Astrocyte of the spinal cord (primary cell): ENCODE data around the gene COL6A1.
"Not testable (repeated sequence)": the region's sequence is repeated elsewhere in the genome, so short reads cannot be mapped to it uniquely, and the experiment has no call there.

ENCODE experiments used
- DNase-seq: peaks from one replicate; pipeline ENCODE4 v3.0.0; 2011; ENCODE audit warnings: low read depth, low spot score
- H3K4me3 ChIP-seq: 2 replicates; pipeline ENCODE4 v1.5.1; 2011; ENCODE audit warnings: low read depth, mild to moderate bottlenecking, low read length, moderate library complexity
- in situ Hi-C: cut with HindIII; loops from 2 replicates; pipeline ENCODE4 v1.10.0; 2017; ENCODE audit warnings: low sequenced_read_pairs
- TF ChIP-seq, protein P1 (sequence below): IDR thresholded peaks from 2 replicates; pipeline ENCODE4 v1.5.1; 2012; ENCODE audit warnings: low read depth, mild to moderate bottlenecking, low read length, inconsistent platforms

COL6A1 gene

DNA sequence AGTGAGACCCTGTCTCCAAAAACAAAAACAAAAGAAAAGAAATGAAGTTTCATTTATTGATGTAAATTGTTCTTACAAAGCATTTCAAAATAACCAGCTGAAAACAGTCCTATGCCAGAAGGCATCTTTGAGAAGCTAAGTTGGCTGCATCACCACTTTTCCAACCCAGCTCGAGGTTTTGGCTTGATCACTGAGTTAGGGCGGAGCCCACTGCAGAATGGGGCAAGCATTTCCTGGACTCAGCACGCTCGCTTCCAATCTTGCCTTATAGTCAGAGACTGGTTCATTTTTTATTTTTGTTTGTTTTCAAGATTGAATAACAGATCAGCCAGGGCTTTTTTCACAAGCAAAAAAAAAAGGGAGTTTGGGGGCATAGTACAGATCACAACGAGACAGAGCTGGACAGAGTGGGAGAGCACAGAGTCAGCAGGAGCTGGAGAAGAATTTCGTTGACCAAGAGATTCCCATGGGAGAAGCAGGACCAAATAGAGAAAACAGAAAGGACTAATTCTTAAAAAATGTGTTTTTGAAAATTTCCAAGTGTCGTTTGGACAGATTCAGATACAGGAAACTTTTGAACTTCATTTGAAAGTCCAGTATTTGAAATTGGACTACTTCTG is 23.5 kb upstream of the COL6A1 start:
- no peak for DNase-seq
- in situ Hi-C loops, result no loop called here
- TF ChIP-seq, protein P1, sequence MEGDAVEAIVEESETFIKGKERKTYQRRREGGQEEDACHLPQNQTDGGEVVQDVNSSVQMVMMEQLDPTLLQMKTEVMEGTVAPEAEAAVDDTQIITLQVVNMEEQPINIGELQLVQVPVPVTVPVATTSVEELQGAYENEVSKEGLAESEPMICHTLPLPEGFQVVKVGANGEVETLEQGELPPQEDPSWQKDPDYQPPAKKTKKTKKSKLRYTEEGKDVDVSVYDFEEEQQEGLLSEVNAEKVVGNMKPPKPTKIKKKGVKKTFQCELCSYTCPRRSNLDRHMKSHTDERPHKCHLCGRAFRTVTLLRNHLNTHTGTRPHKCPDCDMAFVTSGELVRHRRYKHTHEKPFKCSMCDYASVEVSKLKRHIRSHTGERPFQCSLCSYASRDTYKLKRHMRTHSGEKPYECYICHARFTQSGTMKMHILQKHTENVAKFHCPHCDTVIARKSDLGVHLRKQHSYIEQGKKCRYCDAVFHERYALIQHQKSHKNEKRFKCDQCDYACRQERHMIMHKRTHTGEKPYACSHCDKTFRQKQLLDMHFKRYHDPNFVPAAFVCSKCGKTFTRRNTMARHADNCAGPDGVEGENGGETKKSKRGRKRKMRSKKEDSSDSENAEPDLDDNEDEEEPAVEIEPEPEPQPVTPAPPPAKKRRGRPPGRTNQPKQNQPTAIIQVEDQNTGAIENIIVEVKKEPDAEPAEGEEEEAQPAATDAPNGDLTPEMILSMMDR, result no peak
- no peak overlapping the region for H3K4me3 ChIP-seq

DNA sequence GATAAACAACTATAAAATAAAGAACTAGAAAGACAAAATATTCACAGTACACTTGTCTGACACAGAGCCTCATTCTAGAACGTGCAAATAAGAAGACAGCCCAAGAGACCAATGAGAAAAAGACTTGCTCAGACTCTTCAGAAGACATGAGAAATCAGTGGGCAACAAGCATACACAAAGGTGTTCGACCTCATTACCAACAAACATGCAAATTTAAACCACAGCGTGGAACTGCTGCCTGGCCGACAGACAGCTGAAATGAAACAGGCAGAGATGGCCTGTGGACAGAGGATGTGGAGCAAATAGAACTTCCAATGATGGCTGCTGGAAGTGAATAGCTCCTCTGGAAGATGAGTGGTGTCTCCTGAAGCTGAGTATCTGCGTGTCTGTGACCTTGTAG is 22.4 kb upstream of the COL6A1 start:
- no peak for DNase-seq
- TF ChIP-seq, protein P1, result no peak
- no peak overlapping the region for H3K4me3 ChIP-seq
- in situ Hi-C loops, result no loop called here

DNA sequence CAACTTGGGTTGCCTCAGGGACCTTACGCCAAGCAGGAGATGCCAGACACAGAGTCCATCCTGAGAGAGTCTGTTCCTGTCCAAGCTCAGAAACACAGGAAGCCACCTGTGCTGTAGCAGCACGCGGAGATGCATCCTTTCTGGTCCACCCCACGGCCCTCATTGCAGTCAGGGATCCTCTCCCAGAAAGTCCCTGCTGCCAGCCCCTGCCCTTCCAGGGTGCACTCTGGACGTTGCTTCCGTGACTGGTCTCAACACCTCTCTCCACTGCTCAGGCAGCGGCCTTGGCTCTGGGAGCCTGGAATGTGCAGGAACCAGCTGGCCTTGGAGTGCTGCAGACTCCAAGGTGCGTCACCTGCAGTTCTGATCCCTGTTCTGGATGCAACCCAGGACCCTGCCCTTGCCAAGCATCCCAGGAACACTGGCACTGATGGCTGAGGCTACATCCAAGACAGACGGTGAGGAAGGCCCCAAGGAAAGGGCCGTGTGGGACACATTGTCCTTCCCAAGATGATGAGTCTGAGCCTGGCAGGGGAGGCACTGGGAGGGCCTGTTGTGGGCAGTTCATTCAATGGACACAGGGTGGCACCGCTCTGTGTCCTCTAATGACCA is 21.7 kb upstream of the COL6A1 start:
- TF ChIP-seq, protein P1, result no peak
- in situ Hi-C loops, result no loop called here
- no peak overlapping the region for H3K4me3 ChIP-seq

DNA sequence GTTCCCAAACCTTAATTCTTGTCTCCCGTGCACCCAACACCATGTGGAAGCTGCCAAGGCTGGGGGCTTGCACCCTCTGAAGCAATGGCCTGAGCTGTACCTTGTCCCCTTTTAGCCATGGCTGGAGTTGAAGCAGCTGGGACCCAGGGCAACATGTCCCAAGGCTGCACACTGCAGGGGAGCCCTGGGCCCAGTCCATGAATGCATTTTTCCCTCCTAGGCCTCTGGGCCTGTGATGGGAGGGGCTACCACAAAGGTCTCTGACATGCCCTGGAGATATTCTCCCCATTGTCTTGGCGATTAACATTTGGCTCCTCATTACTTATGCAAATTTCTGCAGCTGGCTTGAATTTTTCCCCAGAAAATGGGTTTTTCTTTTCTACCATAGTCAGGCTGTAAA is 20.2 kb upstream of the COL6A1 start:
- H3K4me3 ChIP-seq, DNase-seq, in situ Hi-C loops: not testable (repeated sequence)

More for the DNA sequence above, 21.7 kb upstream of the COL6A1 start:
- DNase-seq, result no peak

DNA sequence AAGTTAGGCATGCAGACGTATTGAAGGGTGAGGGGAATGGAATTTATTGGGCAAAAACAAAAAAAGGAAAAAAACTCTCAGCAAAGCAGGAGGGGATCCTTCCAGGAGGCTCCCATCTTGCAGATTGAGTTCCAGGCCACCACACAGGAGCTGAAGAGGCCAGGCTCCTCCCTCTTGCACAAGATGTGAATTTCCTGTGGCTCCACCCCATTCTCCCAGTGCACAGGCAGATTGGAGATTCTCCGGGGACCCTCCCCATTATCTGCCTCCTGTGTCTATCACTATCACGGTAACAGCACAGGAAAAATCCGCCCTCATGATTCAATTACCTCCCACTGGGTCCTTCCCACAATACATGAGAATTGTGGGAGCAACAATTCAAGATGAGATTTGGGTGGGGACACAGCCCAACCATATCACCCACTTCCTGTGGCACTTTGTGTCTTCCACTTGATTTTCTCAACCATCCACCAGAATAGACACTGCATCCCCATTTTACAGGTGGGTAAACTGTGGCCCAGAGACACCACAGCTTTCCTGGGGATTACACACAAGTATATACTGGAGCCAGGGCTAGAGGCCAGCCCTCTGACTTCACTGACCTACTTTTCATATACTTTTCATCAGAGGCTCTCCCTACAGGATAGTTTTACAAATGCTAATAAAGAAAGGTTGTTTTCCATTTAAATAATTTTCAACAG is 18.9 kb upstream of the COL6A1 start:
- in situ Hi-C loops, result no loop called here
- H3K4me3 ChIP-seq, result no peak overlapping the region
- TF ChIP-seq, protein P1, result no peak
- no peak for DNase-seq

DNA sequence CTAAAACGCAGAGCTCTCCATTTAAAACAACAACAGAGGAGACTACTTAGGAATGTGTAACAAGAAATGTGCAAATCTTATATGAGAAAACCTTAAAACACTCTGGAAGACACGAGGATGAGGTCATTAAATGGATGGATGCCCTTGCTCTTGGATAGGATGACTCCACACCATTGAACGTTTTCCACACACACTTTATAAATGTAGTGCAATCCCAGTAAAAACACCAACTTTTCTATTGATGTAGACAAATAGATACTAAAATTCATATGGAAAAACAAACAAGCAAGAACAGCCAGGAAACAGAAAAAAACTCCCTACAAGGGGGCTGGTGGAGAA is 18.4 kb upstream of the COL6A1 start:
- DNase-seq, result no peak
- in situ Hi-C loops, result no loop called here
- TF ChIP-seq, protein P1, result no peak
- H3K4me3 ChIP-seq, result no peak overlapping the region

DNA sequence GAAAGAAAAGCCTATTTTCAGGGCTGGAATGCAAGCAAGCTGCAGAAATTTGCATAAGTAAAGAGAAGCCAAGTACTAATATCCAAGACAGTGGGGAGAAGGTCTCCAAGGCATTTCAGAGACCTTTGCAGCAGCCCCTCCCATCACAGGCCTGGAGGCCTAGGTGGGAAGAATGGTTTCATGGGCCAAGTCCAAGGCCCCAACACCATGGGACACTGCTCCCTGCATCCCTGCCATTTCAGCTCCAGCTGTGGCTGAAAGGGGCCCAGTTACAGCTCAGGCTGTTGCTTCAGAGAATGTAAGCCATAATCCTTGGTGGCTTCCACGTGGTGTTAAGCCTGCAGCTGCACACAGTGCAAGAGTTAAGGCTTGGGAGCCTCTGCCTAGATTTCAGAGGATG is 16.9 kb upstream of the COL6A1 start:
- DNase-seq, result no peak
- no peak overlapping the region for H3K4me3 ChIP-seq
- in situ Hi-C loops, result no loop called here
- TF ChIP-seq, protein P1, result no peak
